Mammary microvascular endothelial cell (primary cell): Measurements from ENCODE around the gene SNRPD3. TPM values are rescaled to one million over a fixed set of nuclear protein-coding genes. Genes with fewer than 3 reads are reported as not detected.

Experiments
- total RNA-seq: library from RNA; depleted of rRNA; stranded (reverse); fragments of >200 nt; gene quantifications from 2 replicates; pipeline ENCODE4 v1.2.3, GENCODE V29; 2015

The SNRPD3 gene
- total RNA-seq, result 150 and 163 TPM in 2 replicates

DNA sequence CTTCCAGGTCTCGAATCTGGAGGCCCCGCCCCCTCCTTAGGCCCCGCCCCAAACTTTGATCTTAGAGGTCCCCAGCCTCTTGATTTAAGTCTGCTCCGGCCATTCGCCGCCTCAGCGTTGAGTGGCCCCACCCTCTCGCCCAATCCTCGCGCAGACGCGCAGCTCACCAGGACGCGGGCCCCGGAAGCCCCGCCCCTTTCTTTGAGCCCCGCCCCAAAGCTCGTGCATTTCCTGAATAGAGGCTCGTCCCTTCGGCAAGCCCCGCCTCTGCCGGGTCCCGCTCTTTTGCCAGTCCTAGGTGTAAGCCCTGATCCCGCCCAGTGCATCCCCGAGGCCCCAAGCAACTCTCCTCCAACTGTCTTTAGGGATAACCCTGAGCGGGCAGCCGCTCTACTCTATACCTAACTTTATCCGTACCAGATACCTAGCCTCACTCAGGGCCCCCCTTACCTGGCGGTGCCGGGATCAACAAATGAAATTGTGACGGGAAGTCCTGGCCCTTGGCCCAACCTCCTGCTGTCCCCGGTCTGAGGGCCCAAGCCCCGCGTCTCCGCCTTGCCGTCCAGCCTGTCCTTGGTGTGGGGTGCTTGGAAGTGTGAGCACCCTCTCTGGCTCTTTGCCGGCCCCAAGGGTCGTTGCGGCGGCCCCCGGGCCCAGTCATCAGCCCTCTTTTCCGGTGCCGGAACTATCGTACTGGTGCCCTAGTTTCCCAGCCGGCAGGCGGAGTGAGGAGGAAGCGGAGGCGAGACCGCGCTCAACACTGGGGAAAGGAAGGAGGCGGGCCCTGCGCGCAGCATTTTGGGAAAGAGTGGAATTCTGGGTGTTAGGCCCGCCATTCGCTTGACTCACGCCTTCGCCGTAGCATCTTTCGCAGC is at the start of gene SNRPD3:
TSS of gene SNRPD3 (plus strand) at position 835 of the 875 bp plus-strand sequence. CDS start 1,676 bp downstream, outside the sequence.

DNA sequence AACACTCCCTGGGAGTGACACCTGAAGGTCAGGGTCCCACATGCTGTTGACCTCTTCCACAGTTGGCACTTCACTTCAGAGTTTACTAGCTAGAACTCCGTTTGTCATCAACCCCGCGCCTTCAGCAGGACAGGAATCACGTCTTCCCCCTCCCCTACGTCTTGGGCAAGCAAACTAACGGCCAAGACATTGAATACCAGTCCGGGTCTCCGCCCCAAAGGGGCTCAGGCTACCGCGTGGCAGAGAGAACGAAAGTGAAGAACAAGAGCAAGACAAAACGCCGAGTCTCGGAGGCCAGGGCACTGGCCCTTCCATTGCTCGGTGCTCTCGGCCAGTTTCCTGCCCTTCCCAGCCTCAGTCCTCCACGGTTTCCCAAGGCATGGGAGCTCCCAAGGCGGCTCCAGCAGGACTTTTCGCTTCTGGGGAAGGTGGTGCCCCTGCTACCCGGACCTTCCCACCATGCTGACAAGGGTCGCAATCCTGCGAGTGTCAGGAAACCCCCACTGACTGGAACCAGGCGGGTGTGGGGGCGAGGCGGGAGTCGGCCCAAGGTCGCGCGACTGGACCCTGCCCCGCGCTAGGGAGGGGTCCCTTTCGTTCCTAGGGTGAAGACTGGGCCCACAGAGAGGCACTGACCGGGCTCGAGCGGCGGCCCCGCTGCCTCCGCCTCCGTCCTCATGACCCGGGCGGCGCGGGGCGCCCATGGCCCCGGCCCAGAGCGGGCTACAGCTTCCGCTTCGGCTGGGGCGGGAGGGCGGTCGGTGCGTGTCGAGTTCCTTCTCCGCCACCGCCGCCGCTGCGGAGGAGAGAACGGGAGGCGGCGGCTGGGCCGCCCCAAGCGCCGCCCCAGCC is 1.3 kb upstream of the SNRPD3 start, which contains the start of gene GUCD1:
TSS of gene GUCD1 (minus strand) at position 826 of the 852 bp plus-strand sequence. CDS start at position 679, 147 bp downstream.

DNA sequence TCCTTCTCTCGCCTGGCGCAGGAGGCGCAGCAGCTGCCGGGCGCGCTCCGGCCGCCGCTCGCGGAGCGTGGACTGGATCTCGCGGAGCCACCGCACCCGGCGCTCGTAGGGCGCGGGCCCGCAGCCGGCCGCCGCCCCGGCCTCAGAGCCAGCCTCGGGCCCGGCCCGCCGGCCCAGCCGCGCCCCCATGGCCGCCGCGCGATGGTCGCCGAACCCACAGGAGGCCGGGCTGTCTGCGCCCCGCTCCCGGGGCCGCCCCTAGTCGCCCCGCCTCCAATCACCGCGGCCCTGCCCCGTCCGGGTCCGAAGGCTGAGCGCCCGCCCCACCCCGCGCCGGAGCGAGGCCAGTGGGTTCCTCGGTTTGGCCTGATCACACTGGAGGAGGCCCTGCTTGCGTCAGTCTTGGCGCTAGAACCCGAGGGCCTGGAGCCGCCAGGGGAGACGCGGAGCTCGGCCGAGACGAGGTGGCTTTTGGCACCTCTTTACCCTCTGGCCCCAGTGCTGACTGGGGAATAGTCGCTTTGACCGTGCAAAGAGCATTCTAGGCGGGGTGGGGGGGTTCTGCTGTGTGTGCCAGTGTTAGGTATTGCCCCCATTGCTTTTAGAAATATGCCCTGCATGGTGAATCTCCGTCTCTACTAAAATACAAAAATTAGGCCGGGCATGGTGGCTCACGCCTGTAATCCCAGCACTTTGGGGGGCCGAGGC is 37.2 kb downstream of the SNRPD3 start, which contains the start of gene LRRC75B:
TSS of gene LRRC75B (minus strand) at position 223 of the 708 bp plus-strand sequence. CDS start at position 189, 34 bp downstream.

DNA sequence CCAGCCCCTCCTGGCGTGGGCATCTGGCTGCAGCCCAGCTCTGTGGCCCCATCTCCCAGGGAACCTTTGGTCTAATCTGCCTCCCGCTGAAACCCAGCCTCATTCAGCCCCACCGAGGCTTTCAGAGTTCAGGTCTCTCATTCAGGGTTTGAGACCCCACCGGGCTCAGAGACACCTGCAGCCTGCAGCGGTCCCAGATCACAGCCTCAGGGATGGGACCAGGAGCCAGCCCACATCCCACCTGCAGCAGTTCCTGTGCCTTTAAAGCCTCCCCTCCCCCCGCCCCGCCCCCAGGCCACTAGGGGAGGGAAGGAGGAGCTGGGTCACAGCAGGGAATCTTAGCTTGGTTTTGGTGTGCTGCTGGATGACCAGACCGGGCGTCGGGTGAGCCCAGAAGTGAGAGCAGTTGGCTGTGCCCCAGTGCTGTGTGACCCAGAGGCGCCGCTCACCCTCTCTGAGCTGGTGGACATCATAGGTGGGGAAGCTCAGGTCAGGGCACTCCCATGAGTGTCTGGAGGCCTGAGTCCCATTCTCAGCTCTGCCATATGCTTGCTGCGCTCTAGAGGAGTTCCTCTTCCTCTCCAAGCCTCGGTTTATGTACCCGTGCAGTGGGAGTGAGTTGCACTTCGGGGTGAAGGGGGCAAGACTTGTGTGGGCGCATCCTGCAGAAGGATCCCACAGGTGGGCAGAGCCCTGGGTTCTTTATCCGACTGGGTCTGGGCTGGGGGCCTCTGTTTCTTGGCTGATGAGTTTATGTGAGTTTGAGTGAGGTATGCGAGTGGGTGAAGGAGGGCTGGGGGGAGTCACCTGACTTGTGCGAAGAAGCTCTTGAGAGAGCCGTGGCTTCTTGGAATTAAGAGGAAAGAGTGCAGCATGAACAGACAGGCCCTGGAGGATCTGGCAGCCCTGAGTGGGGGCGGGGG is 47.3 kb downstream of the SNRPD3 start, which contains the start of gene GGT1:
TSS of gene GGT1 (plus strand) at position 347 of the 923 bp plus-strand sequence. CDS start 7,889 bp downstream, outside the sequence.

Other genes with a start within 250 kb of the SNRPD3 start
- 4.8 and 6.8 TPM in 2 replicates for gene ADORA2A, start 128.4 kb upstream of the SNRPD3 start, total RNA-seq
- 0.10 TPM in 1 of 2 replicates, not detected in the other for gene UPB1, start 60.7 kb upstream of the SNRPD3 start, total RNA-seq
- 118 and 123 TPM in 2 replicates for gene GUCD1, start 861 bp upstream of the SNRPD3 start, total RNA-seq
- 3.8 and 4.0 TPM in 2 replicates for gene LRRC75B, start 37.1 kb downstream of the SNRPD3 start, total RNA-seq
- 2.5 and 4.8 TPM in 2 replicates for gene GGT1, start 47.2 kb downstream of the SNRPD3 start, total RNA-seq
- not detected in 2 replicates for gene PIWIL3, start 218.7 kb downstream of the SNRPD3 start, total RNA-seq